DMS114 treated with DMSO at 0.1 percent for 48 hours (cell line): ENCODE results near the gene RANBP2.

Experiments
- DNase-seq: peaks from one replicate; lab custom pipeline; 2025; ENCODE audit not compliant: unreplicated experiment; lab: John Stamatoyannopoulos, UW

Gene RANBP2

DNA sequence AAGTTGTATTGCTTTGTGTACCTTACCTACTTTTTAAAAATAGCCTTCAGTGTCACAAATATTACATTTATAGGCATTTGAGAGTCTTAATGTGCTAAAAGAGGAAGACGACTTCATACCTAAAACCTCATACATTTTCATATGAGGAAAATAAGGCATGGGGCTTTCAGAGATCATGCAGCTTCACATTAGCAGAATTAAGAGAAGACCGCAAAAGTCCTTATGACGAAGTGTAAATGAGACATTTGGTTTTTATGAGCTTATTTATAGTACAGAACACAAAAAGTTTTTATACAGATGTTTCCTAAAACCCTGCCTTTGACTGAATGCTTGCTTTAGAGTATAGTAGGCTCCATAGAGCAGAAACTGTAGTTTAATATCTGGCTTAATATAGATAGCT is 57.2 kb downstream of the RANBP2 start:
- no peak for DNase-seq

DNA sequence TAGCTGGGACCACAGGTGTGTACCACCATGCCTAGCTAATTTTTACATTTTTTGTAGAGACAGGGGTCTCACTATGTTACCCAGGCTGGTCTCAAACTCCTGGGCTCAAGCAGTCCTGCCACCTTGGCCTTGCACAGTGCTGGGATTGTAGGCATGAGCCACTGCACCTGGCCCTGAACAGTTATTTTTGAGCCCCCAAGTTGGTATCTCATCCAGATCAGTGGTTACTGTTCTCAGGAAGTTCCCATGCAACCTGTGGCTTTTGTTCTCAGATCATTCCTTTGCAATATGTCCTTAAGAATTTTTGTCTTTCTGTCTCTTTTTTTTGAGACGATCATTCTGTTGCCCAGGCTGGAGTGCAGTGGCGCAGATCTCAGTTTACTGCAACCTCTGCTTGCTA is 59.6 kb downstream of the RANBP2 start:
- no peak for DNase-seq

DNA sequence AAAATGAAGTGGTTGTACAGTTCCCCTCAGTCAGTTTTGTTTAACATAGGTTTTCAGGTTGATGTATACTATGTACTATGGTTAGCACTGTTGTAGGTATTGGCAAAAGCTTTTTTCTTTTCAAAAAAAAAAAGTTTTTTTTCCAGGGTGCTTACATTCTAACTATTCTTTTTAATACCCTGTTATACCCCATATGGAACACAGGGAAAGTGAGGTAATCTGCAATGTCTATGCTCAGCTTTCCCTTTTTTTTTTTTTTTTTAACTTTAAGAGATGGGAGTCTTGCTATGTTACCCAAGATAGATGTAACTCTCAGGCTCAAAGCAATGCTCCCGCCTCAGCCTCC is 66.7 kb downstream of the RANBP2 start:
- no peak for DNase-seq

DNA sequence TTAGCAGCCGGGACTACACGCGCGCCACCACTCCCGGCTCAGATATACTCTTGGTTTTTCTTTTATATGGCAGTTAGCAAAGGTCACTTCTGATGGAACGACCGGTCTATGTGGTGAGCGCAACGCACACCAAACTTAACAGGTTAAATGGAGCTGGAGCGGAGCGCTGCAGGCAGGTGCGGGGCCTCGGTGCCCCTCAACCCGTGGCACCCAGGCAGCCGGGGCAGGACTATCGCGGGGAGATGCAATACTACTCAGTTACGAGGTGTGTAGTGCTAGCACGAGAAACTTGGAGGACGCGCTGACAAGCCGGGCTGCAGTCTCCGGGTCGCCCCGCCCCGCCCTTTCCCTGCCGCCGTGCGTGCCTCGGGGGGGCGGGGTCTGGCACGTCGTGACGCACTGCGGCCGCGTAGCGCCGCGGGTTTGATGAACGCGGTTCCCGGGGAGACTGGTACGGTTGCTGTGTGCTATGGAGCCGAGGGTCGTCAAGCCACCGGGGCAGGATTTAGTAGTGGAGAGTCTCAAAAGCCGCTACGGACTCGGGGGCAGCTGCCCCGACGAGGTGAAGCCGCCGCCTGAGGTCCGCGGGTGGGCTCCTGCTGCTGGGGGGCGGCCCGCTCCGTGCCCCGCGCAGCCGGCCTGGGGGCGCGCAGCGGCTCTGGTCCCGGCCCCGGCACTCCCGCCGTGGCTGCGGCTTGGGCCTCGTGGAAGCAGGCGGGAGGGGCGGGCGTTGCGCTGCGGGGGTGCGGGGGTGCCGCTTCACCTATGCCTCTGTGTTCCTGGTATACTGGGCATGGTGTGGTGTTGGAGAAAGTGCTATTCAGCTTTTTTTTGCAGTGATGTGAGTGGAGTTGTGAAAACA is 67.3 kb downstream of the RANBP2 start, which contains the start of gene CCDC138:
Gene CCDC138 (plus strand): TSS at position 418 of the 862 bp plus-strand sequence. CDS start 52 bp downstream, at position 470.
- peak; percentile 65 for DNase-seq

DNA sequence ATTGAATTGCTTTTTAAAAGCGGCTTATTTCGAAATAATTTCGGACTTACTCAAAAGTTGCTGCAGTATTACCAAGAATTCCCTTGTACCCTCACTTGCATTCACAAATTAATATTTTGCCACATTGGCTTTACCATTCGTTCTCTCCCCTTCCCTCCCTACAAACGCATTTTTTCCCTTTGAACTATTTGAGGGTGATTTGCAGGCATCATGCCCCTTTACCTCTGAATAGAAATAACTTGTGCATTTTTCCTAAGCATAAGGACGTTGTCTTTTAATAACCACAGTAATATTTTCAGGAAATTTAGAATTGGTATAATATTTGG is 67.9 kb downstream of the RANBP2 start:
- no peak for DNase-seq

DNA sequence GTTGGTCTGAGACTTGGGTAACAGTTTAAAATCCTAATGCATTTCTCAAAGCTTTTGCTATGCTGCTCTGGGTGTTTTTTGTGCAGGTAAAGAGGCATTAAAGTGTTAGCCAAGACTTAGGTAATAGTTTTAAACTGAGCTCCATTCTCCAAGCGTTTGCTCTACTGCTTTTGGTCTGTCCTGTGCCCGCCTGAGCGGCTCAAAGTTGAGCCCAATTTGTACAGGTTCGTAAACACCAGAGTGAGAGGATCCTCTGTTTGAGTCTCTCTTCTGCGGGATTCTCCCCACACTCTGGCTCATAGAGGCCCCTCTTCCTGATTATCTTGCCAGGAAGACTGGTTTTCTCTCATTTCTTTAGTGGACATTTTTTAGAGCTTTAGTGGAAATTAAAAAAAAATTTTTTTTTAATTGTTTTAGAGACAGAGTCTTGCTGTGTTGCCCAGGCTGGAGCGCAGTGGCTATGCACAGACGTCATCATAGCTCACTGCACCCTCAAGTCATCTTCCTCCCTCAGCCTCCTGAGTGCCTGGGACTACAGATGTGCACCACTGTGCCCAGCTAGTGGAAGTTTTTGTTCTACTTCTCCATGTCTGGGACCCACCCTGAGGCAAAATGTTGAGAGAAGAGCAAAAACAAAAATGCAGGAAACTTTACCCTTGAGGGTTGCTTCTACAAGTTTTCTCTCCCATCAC is 83.9 kb downstream of the RANBP2 start:
- no peak for DNase-seq

DNA sequence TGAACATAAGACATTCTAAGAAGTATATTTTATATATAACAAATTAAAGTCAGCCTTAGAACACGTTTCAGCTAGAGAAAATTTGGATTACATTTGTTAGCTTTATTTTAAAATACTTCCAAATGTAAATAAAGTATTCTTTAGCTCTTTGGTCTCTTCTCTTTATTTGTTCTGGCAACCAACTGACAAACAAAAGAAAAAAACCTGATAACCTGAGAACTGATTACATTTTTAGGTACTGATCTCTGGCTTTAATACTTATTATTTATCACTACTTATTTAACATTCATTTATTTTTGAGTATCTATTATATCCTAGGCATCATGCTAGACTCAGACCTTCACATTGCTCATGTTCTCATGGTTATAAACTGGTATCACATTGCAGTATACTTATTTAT is 85.8 kb downstream of the RANBP2 start:
- no peak for DNase-seq

DNA sequence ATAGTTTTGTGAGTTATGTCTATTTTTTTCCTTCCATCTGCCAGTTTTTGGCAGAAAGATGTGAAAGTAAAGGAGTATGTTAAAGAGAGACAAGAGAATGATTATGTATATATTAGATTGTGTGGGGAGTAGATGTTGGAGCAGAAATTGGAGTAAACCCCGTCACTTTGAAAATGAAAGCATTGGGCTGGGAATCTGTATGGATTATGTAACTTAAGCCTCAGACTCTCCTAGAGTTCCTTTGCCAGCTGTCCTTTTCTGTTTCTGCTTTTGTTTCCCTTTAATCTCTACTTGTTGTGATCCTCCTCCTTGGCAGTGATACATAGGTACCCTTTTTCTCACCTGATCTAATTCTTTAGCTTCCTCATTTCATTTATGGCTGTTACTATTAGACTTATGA is 86.5 kb downstream of the RANBP2 start:
- no peak for DNase-seq

DNA sequence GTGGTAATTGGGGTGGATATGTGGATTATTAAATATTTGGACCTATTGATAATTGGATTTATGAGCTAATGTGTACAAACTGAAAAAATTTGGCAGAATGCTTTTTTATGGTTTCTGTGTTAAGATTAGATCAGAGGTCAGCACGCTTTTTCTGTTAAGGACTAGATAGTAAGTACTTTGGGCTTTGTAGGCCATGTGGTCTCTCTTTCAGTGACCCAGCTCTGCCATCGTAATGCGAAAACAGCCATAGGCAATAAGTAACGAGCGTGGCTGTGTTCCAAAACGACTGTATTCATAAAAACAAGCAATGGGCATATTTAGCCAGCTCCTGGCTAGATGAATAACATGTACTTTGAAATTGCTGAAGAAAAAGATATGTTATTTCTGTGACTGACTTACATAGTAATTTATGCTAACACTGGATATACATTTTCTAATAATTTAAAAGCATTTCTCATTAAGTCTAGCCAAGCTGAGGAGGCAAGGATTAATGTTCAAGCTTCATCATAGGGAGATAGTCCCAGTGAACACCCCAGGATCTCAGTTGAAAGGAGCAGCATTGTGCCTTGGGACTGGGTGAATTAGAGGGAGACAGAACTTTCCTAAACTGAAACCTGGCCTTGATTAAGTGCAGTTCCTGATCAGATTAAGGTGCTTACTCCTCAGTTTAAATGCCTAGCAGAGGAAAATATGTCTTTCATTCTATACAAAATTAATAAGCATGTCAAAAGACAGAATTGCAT is 87.3 kb downstream of the RANBP2 start:
- DNase-seq: no peak

DNA sequence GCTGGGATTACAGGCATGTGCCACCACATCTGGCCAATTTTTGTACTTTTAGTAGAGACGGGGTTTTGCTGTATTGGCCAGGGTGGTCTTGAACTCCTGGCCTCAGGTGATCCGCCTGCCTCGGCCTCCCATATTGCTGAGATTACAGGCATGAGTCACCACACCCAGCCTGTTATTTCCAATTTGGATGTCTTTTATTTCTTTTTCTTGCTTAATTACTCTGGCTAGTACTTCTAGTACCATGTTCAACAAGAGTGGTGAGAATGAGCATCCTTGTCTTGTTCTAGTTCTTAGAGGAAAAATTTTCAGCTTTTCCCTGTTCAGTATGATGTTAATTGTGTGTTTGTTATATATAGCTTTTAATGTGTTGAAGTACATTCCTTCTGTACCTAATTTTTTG is 90.7 kb downstream of the RANBP2 start:
- no peak for DNase-seq

DNA sequence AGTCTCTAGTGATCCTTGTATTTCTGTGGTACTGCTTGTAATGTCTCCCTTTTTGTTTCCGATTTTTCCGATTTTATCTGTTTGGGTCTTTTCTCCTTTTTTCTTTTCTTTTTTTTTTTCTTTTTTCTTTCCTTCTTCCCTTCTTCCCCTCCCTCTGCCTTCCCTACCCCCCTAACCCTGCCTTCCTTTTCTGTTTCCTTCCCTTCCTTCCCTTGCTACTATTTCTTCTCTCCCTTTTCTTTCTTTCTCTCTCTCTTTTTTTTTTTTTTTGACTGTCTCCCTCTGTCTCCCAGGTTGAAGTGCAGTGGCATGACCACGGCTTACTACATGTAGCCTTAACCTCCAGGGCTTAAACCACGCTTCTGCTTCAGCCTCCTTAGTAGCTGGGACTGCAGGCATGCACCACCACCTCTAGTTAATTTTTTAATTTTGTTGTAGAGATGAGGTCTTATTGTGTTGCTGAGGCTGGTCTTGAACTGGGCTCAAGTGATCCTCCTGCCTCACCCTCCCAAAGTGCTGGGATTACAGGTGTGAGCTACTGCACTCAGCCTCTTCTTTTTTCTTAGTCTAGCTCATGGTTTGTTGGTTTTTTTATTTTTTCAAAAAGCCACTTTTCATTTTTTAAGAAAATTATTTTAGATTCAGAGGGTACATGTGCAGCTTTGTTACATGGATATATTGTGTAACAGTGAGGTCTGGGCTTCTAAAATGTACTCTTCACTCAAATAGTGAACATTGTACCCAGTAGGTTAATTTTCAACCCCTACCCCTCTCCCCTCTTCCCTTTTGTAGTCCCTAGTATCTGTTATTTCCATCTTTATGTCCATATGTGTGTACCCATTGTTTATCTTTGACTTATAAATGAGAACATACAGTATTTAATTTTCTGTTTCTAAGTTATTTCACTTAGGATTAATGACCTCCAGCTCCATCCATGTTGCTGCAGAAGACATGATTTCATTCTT is 92.0 kb downstream of the RANBP2 start:
- DNase-seq: no peak

DNA sequence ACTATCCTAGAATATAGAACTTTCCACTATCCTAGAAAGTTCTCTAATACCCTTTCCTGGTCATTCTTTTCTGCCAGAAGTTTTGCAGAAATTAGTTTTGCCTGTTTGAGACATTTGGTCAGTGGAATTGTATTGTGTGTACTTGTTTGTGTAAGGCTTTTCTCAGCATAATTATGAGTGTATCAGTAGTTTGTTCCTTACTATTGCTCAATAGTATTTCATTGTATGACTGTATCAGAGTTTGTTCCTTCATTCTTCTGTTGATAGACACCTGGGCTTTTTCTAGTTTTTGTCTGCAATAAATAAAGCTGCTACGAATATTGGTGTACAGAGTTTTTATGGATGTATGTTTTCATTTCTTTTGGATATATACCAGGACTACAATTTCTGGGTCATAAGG is 94.5 kb downstream of the RANBP2 start:
- DNase-seq: no peak

DNA sequence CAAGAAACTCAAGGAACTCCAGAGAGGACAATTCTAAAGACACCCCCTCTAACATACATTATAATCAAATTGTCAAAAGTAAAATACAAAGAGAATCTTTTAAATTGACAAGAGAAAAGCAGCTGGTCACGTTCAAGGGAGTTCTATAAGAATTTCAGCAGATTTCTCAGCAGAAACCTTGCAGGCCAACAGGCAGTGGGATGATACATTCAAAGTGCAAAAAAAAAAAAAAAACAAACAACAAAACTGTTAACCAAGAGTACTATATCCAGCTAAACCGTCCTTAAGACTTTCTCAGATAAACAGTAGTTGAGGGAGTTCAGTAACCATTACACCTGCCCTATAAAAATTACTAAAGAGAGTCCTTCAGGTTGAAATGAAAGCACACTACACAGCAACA is 101.2 kb downstream of the RANBP2 start:
- no peak for DNase-seq

DNA sequence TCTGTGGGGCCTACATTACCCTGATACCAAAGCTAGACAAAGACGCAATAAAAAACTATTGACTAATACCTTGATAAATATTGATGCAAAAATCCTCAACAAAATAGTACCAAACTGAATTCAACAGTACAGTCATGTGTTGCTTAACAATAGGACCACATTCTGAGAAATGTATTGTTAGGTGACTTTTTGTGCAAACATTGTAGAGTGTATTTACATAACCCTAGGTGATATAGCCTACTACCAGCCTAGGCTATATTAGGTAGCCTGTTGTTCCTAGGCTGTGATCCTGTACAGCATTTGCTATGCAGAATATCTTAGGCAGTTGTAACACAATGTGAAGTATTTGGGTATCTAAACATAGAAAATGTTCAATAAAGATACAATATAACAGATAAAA is 104.0 kb downstream of the RANBP2 start:
- DNase-seq: no peak

DNA sequence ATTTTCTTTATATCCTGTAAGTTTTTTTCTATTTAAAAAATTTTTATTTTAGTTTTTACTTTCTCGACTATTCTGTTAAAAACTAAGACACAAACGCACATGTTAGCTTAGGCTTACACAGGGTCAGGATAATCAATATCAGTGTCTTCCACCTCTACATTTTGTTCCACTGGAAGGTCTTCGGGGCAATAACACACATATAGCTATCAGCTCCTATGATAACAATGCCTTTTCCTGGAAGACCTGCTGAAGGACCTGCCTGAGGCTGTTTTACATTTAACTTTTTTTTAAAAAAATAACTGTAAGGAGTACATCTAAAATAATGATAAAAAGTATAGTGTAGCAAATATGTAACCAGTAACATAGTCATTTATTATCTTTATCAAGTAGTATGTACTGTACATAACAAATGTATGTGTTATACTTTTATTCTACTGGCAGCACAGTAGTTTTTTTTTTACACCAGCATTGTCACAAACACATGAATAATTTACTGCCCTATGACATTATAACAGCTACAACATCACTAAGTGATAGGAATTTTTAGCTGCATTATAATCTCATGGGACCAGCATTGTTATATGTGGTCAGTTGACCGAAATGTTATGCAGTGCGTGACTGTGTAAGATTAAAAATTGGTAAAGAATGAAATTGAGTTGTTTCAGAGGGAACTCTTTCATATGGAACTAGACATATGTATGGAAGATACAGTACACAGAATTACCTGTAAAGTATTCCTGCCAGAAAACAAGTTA is 105.2 kb downstream of the RANBP2 start:
- DNase-seq: no peak

DNA sequence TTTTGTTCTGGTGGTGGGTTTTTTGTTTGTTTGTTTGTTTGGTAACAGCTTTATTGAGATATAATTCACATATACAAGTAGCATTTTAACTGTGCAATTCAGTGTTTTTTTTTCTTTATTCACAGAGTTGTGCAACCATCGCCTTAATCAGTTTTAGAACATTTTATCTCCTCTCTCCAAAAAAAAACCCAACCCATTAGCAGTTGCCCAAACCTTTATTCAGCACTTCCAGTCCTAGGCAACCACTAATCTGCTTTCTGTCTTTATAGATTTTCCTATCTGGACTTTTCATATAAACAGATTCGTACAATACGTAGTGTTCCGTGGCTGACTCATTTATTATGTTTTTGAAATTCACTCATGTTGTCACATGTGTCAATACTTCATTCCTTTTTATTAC is 106.0 kb downstream of the RANBP2 start:
- DNase-seq: no peak

DNA sequence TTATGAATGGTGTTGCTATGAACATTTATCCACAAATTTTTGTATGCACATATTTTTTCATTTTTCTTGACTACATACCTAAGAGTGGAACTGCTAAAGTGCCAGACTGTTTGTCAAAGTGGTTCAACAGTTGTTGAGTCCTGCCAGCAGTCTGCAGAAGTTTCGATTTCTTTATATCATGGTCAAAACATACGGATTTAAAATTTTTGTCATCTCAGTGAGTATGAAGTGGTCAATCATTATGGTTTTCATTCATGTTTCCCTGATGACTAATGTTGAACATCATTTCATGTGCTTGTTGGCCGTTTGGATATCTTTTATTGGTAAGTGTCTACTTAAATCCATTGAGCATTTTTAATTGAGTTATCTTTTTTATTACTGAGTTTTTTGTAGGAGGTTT is 106.5 kb downstream of the RANBP2 start:
- DNase-seq: no peak

DNA sequence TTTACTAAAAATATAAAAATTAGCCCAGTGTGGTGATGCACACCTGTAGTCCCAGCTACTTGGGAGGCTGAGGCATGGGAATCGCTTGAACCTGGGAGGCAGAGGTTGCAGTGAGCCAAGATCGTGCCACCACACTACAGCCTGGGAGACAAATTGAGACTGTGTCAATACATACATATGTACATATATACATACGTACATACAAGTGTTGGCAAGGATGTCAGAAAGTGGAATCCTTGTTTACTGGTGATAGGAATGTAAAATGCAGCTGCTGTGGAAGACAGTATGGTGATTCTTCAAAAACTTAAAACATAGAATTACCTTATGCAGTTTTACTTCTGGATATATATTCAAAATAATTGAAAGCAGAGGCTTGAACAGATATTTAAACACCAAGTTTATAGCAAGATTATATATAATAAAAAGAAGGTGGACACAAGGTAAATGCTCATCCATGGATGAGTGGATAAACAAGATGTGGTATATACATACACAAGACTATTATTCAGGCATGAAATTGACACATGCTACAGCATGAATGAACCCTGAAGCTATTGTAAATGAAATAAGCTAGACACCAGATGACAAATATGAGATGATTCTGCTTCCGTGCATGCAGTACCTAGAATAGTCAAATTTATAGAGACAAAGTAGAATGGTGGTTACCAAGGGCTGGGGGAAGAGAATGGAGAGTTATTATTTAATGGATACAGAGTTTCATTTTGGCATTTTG is 110.5 kb downstream of the RANBP2 start:
- DNase-seq: no peak

DNA sequence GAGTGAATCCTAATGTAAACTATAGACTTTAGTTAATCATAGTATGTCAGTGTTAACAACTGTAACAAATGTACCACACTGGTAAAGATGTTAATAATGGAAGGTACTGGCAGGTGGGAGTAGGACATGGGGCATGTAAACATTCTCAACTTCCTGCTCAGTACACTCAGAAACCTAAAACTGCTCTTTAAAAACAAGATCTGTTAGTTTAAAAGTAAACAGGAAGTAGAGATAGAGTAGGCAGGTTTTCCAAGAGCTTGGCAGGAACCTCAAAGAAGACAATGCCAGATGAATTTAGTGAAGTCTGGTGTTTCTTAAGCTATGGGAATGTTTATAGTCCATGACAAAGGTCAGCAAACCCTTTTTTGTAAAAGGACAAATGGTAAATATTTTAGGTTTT is 113.9 kb downstream of the RANBP2 start:
- no peak for DNase-seq

DNA sequence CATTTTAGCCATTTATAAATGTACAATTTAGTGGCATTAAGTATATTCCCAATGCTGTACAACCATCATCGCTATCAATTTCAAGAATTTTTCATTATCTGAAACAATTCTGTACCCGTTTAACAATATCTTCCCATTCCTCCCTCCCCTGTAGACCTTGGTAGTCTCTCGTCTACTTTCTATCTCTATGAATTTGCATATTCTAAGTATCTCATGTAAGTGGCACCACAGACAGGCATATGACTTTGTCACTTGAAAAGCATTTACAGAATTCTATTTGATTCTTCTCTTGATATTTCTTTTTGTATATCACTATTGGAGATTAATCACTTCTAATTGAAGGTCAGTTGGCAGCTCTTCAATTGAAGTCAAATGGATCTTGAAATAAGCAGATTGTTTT is 115.3 kb downstream of the RANBP2 start:
- no peak for DNase-seq
